ENCODE data around the gene PCDHGA1.

Gene PCDHGA1

GRCh38 chr5:141359790-141360426, 29.6 kb downstream of the PCDHGA1 start, which contains the start of gene PCDHGB2:
Gene PCDHGB2 (plus strand): TSS chr5:141359994. CDS start chr5:141360136, 142 bp downstream.
- Histone ChIP-seq H3K4me3 (IDR thresholded peaks at IDR 0.05; ENCODE audit: insufficient read depth, low read depth, low read length) (no peak within 1 kb of the TSS), H3K9ac (no peak within 1 kb of the TSS)
- TF ChIP-seq CTCF (conservative IDR thresholded peaks at IDR 0.05; ENCODE audit: low read depth, low read length): no peak

GRCh38 chr5:141360685-141361084, 30.4 kb downstream of the PCDHGA1 start:
- no peak overlapping the region for H3K27ac ChIP-seq

More at GRCh38 chr5:141359790-141360426, 29.6 kb downstream of the PCDHGA1 start, which contains the start of gene PCDHGB2:
- Histone ChIP-seq H3K4me1 (ENCODE audit: low read depth, poor library complexity, severe bottlenecking) (no peaks in the 10 kb centered on the region), H2AFZ (ENCODE audit: low read depth) (no peak within 1 kb of the TSS), H3K4me2 (no peak within 1 kb of the TSS), H3K27ac (no peak within 1 kb of the TSS), H3K36me3 (ENCODE audit: insufficient read depth) (no peaks in the 10 kb centered on the region), H3K79me2 (ENCODE audit: insufficient read depth, low read depth) (no peaks in the 10 kb centered on the region), H4K20me1 (ENCODE audit: insufficient read depth) (no peaks in the 10 kb centered on the region), H3K27me3 (ENCODE audit: insufficient read depth, low read depth) (no peaks in the 10 kb centered on the region)

GRCh38 chr5:141362719-141363118, 32.4 kb downstream of the PCDHGA1 start:
- no peak overlapping the region for H3K4me2 ChIP-seq
- H3K4me3 ChIP-seq (IDR thresholded peaks at IDR 0.05; ENCODE audit: insufficient read depth, low read depth, low read length): no peak overlapping the region

More at GRCh38 chr5:141360685-141361084, 30.4 kb downstream of the PCDHGA1 start:
- no peaks in the 10 kb centered on the region for H3K36me3 ChIP-seq (ENCODE audit: insufficient read depth)
- H2AFZ ChIP-seq (ENCODE audit: low read depth): no peak overlapping the region
- no peak overlapping the region for H3K4me2 ChIP-seq
- H3K79me2 ChIP-seq (ENCODE audit: insufficient read depth, low read depth): no peaks in the 10 kb centered on the region
- H3K27me3 ChIP-seq (ENCODE audit: insufficient read depth, low read depth): no peaks in the 10 kb centered on the region
- no peak overlapping the region for H3K4me3 ChIP-seq (IDR thresholded peaks at IDR 0.05; ENCODE audit: insufficient read depth, low read depth, low read length)
- H4K20me1 ChIP-seq (ENCODE audit: insufficient read depth): no peaks in the 10 kb centered on the region
- no peaks in the 10 kb centered on the region for H3K4me1 ChIP-seq (ENCODE audit: low read depth, poor library complexity, severe bottlenecking)
- no peak overlapping the region for H3K9ac ChIP-seq
- TF ChIP-seq CTCF (conservative IDR thresholded peaks at IDR 0.05; ENCODE audit: low read depth, low read length): no peak

GRCh38 chr5:141363952-141364660, 33.8 kb downstream of the PCDHGA1 start, which contains the start of gene PCDHGA5:
Gene PCDHGA5 (plus strand): TSS chr5:141364162. CDS start chr5:141364331, 169 bp downstream.
- H3K4me2 ChIP-seq: no peak within 1 kb of the TSS
- H3K9ac ChIP-seq: no peak within 1 kb of the TSS
- no peaks in the 10 kb centered on the region for H3K79me2 ChIP-seq (ENCODE audit: insufficient read depth, low read depth)
- no peak within 1 kb of the TSS for H3K4me3 ChIP-seq (IDR thresholded peaks at IDR 0.05; ENCODE audit: insufficient read depth, low read depth, low read length)
- no peaks in the 10 kb centered on the region for H3K36me3 ChIP-seq (ENCODE audit: insufficient read depth)
- H4K20me1 ChIP-seq (ENCODE audit: insufficient read depth): no peaks in the 10 kb centered on the region
- H3K4me1 ChIP-seq (ENCODE audit: low read depth, poor library complexity, severe bottlenecking): no peaks in the 10 kb centered on the region
- no peak for TF ChIP-seq CTCF (conservative IDR thresholded peaks at IDR 0.05; ENCODE audit: low read depth, low read length)
- H2AFZ ChIP-seq (ENCODE audit: low read depth): no peak within 1 kb of the TSS
- no peaks in the 10 kb centered on the region for H3K27me3 ChIP-seq (ENCODE audit: insufficient read depth, low read depth)
- no peak within 1 kb of the TSS for H3K27ac ChIP-seq

More at GRCh38 chr5:141362719-141363118, 32.4 kb downstream of the PCDHGA1 start:
- H2AFZ ChIP-seq (ENCODE audit: low read depth): no peak overlapping the region
- no peaks in the 10 kb centered on the region for H3K36me3 ChIP-seq (ENCODE audit: insufficient read depth)
- no peak for TF ChIP-seq CTCF (conservative IDR thresholded peaks at IDR 0.05; ENCODE audit: low read depth, low read length)
- H3K9ac ChIP-seq: no peak overlapping the region
- H3K27ac ChIP-seq: no peak overlapping the region
- H3K4me1 ChIP-seq (ENCODE audit: low read depth, poor library complexity, severe bottlenecking): no peaks in the 10 kb centered on the region
- H4K20me1 ChIP-seq (ENCODE audit: insufficient read depth): no peaks in the 10 kb centered on the region
- no peaks in the 10 kb centered on the region for H3K79me2 ChIP-seq (ENCODE audit: insufficient read depth, low read depth)
- no peaks in the 10 kb centered on the region for H3K27me3 ChIP-seq (ENCODE audit: insufficient read depth, low read depth)

Measured in KMS-11 (cell line).